HEK293 (cell line): ENCODE measurements around the gene MSH2.

Source experiments
- CTCF ChIA-PET: fragments of 350-600 bp; formaldehyde crosslinking; extraction: SDS; loops from one replicate; lab custom pipeline; 2021; ENCODE audit warnings: antibody characterized with exemption; lab: Yijun Ruan, JAX
- POLR2A ChIA-PET: fragments of 300-600 bp; formaldehyde crosslinking; extraction: SDS; loops from one replicate; lab custom pipeline; 2020; ENCODE audit warnings: antibody characterized with exemption, inconsistent platforms; lab: Yijun Ruan, JAX
- H3K27ac ChIP-seq: fragments of 200-500 bp; sonication (Bioruptor generic); 2 replicates; pipeline ENCODE4 v1.5.1; 2014; ENCODE audit warnings: low read depth, low read length, control low read depth, inconsistent platforms; ENCODE audit errors: extremely low read depth
- H3K36me3 ChIP-seq, 2 experiments: fragments of 200-500 bp in 1 of 2; sonication (Bioruptor generic) in 1 of 2; 1 replicate in 1 of 2; 2 replicates in 1 of 2; pipeline ENCODE4 v1.5.1; 2014 to 2017; ENCODE audit warnings: inconsistent platforms in 2 of 2, low read length in 2 of 2; ENCODE audit not compliant: control insufficient read depth in 2 of 2, insufficient read depth in 1 of 2
- H3K4me1 ChIP-seq: fragments of 200-500 bp; sonication (Bioruptor generic); 2 replicates; pipeline ENCODE4 v1.5.1; 2014; ENCODE audit warnings: mild to moderate bottlenecking, low read length, inconsistent platforms; ENCODE audit not compliant: control insufficient read depth, insufficient read depth
- H3K4me3 ChIP-seq: 2 replicates; pipeline ENCODE4 v1.5.1; 2011; ENCODE audit warnings: low read depth, mild to moderate bottlenecking, control low read depth, low read length, moderate library complexity
- H3K9me3 ChIP-seq: fragments of 200-500 bp; sonication (Bioruptor generic); 2 replicates; pipeline ENCODE4 v1.5.1; 2014; ENCODE audit warnings: low read depth, low read length, inconsistent platforms; ENCODE audit not compliant: control insufficient read depth, insufficient read depth
- GLI2 ChIP-seq: fragments of 450-650 bp; formaldehyde crosslinking; IDR thresholded peaks from 2 replicates; pipeline ENCODE4; 2017; ENCODE audit warnings: missing biosample characterization, missing genetic modification characterization, low read depth, borderline replicate concordance
- GLIS1 ChIP-seq: fragments of 450-650 bp; formaldehyde crosslinking; IDR thresholded peaks from 2 replicates; pipeline ENCODE4 v1.5.1; 2016; ENCODE audit warnings: missing biosample characterization, missing genetic modification characterization
- KLF17 ChIP-seq: fragments of 450-650 bp; formaldehyde crosslinking; IDR thresholded peaks from 2 replicates; pipeline ENCODE4 v1.5.1; 2016; ENCODE audit warnings: missing biosample characterization, missing genetic modification characterization
- MEIS1 ChIP-seq: sonication (generic); formaldehyde crosslinking; IDR thresholded peaks from 2 replicates; pipeline ENCODE4 v1.8.1; 2022; ENCODE audit warnings: missing genetic modification reagents, mild to moderate bottlenecking, borderline replicate concordance
- PRDM6 ChIP-seq: fragments of 450-650 bp; formaldehyde crosslinking; IDR thresholded peaks from 2 replicates; pipeline ENCODE4 v1.5.1; 2017; ENCODE audit warnings: missing biosample characterization, missing genetic modification characterization
- SCRT1 ChIP-seq: fragments of 450-650 bp; formaldehyde crosslinking; IDR thresholded peaks from 2 replicates; pipeline ENCODE4 v1.5.1; 2016; ENCODE audit warnings: missing biosample characterization, missing genetic modification characterization, borderline replicate concordance
- SP7 ChIP-seq: fragments of 450-650 bp; formaldehyde crosslinking; IDR thresholded peaks from 2 replicates; pipeline ENCODE4 v1.5.1; 2016; ENCODE audit warnings: missing biosample characterization, missing genetic modification characterization
- ZBTB21 ChIP-seq: fragments of 450-650 bp; formaldehyde crosslinking; IDR thresholded peaks from 2 replicates; pipeline ENCODE4 v1.5.1; 2017; ENCODE audit warnings: missing biosample characterization, missing genetic modification characterization
- ZFP69B ChIP-seq: fragments of 450-650 bp; formaldehyde crosslinking; IDR thresholded peaks from 2 replicates; pipeline ENCODE4 v1.5.1; 2016; ENCODE audit warnings: missing biosample characterization, missing genetic modification characterization
- ZNF132 ChIP-seq: fragments of 450-650 bp; formaldehyde crosslinking; IDR thresholded peaks from 2 replicates; pipeline ENCODE4 v1.5.1; 2017; ENCODE audit warnings: missing biosample characterization, missing genetic modification characterization, borderline replicate concordance
- ZNF138 ChIP-seq: fragments of 450-650 bp; formaldehyde crosslinking; IDR thresholded peaks from 2 replicates; pipeline ENCODE4 v1.5.1; 2016; ENCODE audit warnings: missing biosample characterization, missing genetic modification characterization, borderline replicate concordance
- ZNF174 ChIP-seq: fragments of 450-650 bp; formaldehyde crosslinking; IDR thresholded peaks from 2 replicates; pipeline ENCODE4 v1.5.0; 2017; ENCODE audit warnings: missing biosample characterization, mild to moderate bottlenecking, missing genetic modification characterization
- ZNF248 ChIP-seq: fragments of 450-650 bp; formaldehyde crosslinking; IDR thresholded peaks from 2 replicates; pipeline ENCODE4 v1.5.1; 2017; ENCODE audit warnings: missing biosample characterization, missing genetic modification characterization
- ZNF416 ChIP-seq: fragments of 450-650 bp; formaldehyde crosslinking; IDR thresholded peaks from 2 replicates; pipeline ENCODE4 v1.5.1; 2016; ENCODE audit warnings: missing biosample characterization, missing genetic modification characterization
- ZNF433 ChIP-seq: fragments of 450-650 bp; formaldehyde crosslinking; IDR thresholded peaks from 2 replicates; pipeline ENCODE4 v1.5.1; 2016; ENCODE audit warnings: missing biosample characterization, missing genetic modification characterization, low read depth
- ZNF449 ChIP-seq: fragments of 450-650 bp; formaldehyde crosslinking; IDR thresholded peaks from 2 replicates; pipeline ENCODE4 v1.5.1; 2017; ENCODE audit warnings: missing biosample characterization, mild to moderate bottlenecking, missing genetic modification characterization, moderate library complexity
- ZNF510 ChIP-seq: fragments of 450-650 bp; formaldehyde crosslinking; IDR thresholded peaks from 2 replicates; pipeline ENCODE4 v1.5.1; 2018; ENCODE audit warnings: mild to moderate bottlenecking, missing genetic modification characterization, missing biosample characterization; ENCODE audit not compliant: insufficient replicate concordance
- ZNF555 ChIP-seq: fragments of 450-650 bp; formaldehyde crosslinking; conservative IDR thresholded peaks from 2 replicates; pipeline ENCODE4 v1.5.1; 2017; ENCODE audit warnings: missing biosample characterization, mild to moderate bottlenecking, missing genetic modification characterization, inconsistent platforms
- ZNF558 ChIP-seq: fragments of 450-650 bp; formaldehyde crosslinking; IDR thresholded peaks from 2 replicates; pipeline ENCODE4 v1.5.1; 2016; ENCODE audit warnings: missing biosample characterization, missing genetic modification characterization
- ZNF660 ChIP-seq: fragments of 450-650 bp; IDR thresholded peaks from 2 replicates; pipeline ENCODE4 v1.5.1; 2018; ENCODE audit warnings: missing biosample characterization, mild to moderate bottlenecking, missing genetic modification characterization
- ZSCAN30 ChIP-seq: fragments of 450-650 bp; IDR thresholded peaks from 2 replicates; pipeline ENCODE4 v1.5.1; 2018; ENCODE audit warnings: missing biosample characterization, mild to moderate bottlenecking, missing genetic modification characterization, moderate library complexity

MSH2 gene

GRCh38 chr2:47386551-47386950 lies 16.4 kb upstream of the MSH2 start:
- ChIA-PET CTCF (interaction anchor here (0.7 to 3.3 kb wide), 8 partner anchors 9 to 381 kb away, joined by 3 to 91 read pairs (median 3); no protein-coding TSS in a partner anchor), POLR2A (interaction anchor here (0.6 to 1.0 kb wide), 2 partner anchors 16 to 44 kb away, joined by 3 to 5 read pairs; partner anchors contain the start of gene MSH2)
- Histone ChIP-seq H3K36me3 (peaks cover 20 to 48% of the 10 kb centered on the region in 2 experiments), H3K27ac (no peak overlapping the region), H3K4me1 (no peaks in the 10 kb centered on the region), H3K4me3 (no peak overlapping the region), H3K9me3 (no peaks in the 10 kb centered on the region)
- TF ChIP-seq ZNF555 (tag by site-specific recombination) = no peak
- no peak for TF ChIP-seq PRDM6 (tag by site-specific recombination)
- TF ChIP-seq ZNF416 (tag by site-specific recombination) = no peak
- no peak for TF ChIP-seq GLI2
- no peak for TF ChIP-seq ZNF433 (tag by site-specific recombination)

GRCh38 chr2:47388888-47389287 lies 14.1 kb upstream of the MSH2 start:
- Histone ChIP-seq H3K36me3 (peaks cover 13 to 25% of the 10 kb centered on the region in 2 experiments), H3K27ac (no peak overlapping the region), H3K4me1 (no peaks in the 10 kb centered on the region), H3K9me3 (no peaks in the 10 kb centered on the region), H3K4me3 (no peak overlapping the region)
- TF ChIP-seq SP7 (tag by site-specific recombination) (no peak), SCRT1 (tag by site-specific recombination) (no peak), ZNF248 (tag by site-specific recombination) (no peak), ZNF138 (no peak), ZNF510 (tag by site-specific recombination) (no peak), ZBTB21 (tag by site-specific recombination) (no peak), MEIS1 (no peak), KLF17 (tag by site-specific recombination) (no peak), ZNF132 (no peak), GLI2 (no peak), ZNF558 (no peak), GLIS1 (no peak), ZNF660 (tag by site-specific recombination) (no peak), ZNF174 (tag by site-specific recombination) (no peak), ZNF449 (tag by site-specific recombination) (no peak), ZSCAN30 (tag by site-specific recombination) (no peak), ZFP69B (tag by site-specific recombination) (no peak)
- POLR2A ChIA-PET = interaction anchor here (0.5 to 1.5 kb wide), 7 partner anchors 14 to 683 kb away, joined by 3 to 13 read pairs (median 4); partner anchors contain the start of gene MSH2
- CTCF ChIA-PET = interaction anchor here (0.6 to 3.3 kb wide), 20 partner anchors 11 to 524 kb away, joined by 3 to 91 read pairs (median 4); partner anchors contain the start of gene MSH2
